HepG2 (cell line): ENCODE measurements around the gene STX4. TPM values are rescaled to one million over a fixed set of nuclear protein-coding genes. Genes with fewer than 3 reads are reported as not detected.

Experiments
- CC2D1A ChIP-seq: sonication (generic); formaldehyde crosslinking; IDR thresholded peaks from 2 replicates; pipeline ENCODE4 v1.8.1; 2023; ENCODE audit warnings: mild to moderate bottlenecking, missing genetic modification reagents
- DNMT1 ChIP-seq: sonication (generic); formaldehyde crosslinking; IDR thresholded peaks from 2 replicates; pipeline ENCODE4 v1.5.1; 2020; ENCODE audit warnings: mild to moderate bottlenecking, missing genetic modification reagents
- DPF2 ChIP-seq: sonication (generic); formaldehyde crosslinking; IDR thresholded peaks from 2 replicates; pipeline ENCODE4 v1.4.0; 2020; ENCODE audit warnings: mild to moderate bottlenecking, low read depth, missing genetic modification reagents, borderline replicate concordance
- HMG20B ChIP-seq: conservative IDR thresholded peaks from 2 replicates; pipeline ENCODE4 v1.6.1; 2016; ENCODE audit warnings: missing genetic modification reagents, missing compliant biosample characterization
- HMGXB4 ChIP-seq, 2 experiments: sonication (generic) in 1 of 2; formaldehyde crosslinking in 1 of 2; IDR thresholded peaks; 2 replicates each; pipeline versions ENCODE4 v1.4.0 to v1.6.1; 2018 to 2020; ENCODE audit warnings: missing genetic modification reagents in 2 of 2, borderline replicate concordance in 1 of 2, low read depth in 1 of 2, mild to moderate bottlenecking in 1 of 2, missing biosample characterization in 1 of 2
- IRX3 ChIP-seq: sonication (generic); formaldehyde crosslinking; IDR thresholded peaks from 2 replicates; pipeline ENCODE4 v1.8.1; 2023; ENCODE audit warnings: mild to moderate bottlenecking, low read depth, missing genetic modification reagents, borderline replicate concordance
- KLF6 ChIP-seq: IDR thresholded peaks from 2 replicates; pipeline ENCODE4 v1.8.0; 2016; ENCODE audit warnings: missing biosample characterization, missing genetic modification reagents
- MLLT10 ChIP-seq: sonication (generic); formaldehyde crosslinking; IDR thresholded peaks from 2 replicates; pipeline ENCODE4 v1.4.0; 2020; ENCODE audit warnings: missing genetic modification reagents
- PPARG ChIP-seq: conservative IDR thresholded peaks from 2 replicates; pipeline ENCODE4 v1.6.1; 2016; ENCODE audit warnings: missing biosample characterization, missing genetic modification reagents
- RCOR2 ChIP-seq: IDR thresholded peaks from 2 replicates; pipeline ENCODE4 v1.6.1; 2016; ENCODE audit warnings: missing biosample characterization, missing genetic modification reagents
- ZBTB37 ChIP-seq: sonication (generic); formaldehyde crosslinking; IDR thresholded peaks from 2 replicates; pipeline ENCODE4 v1.4.0; 2020; ENCODE audit warnings: mild to moderate bottlenecking, missing genetic modification reagents
- ZBTB7A ChIP-seq: sonication (generic); formaldehyde crosslinking; IDR thresholded peaks from 2 replicates; pipeline ENCODE4 v1.8.0; 2022; ENCODE audit warnings: mild to moderate bottlenecking, missing genetic modification reagents
- ZBTB8A ChIP-seq: sonication (generic); formaldehyde crosslinking; IDR thresholded peaks from 2 replicates; pipeline ENCODE4 v1.4.0; 2020; ENCODE audit warnings: mild to moderate bottlenecking, low read depth, missing genetic modification reagents, borderline replicate concordance
- ZHX2 ChIP-seq, 2 experiments: sonication (generic) in 1 of 2; formaldehyde crosslinking in 1 of 2; IDR thresholded peaks; 2 replicates each; pipeline versions ENCODE4 v1.6.1 to v1.9.0; 2014 to 2022; ENCODE audit warnings: antibody characterized with exemption in 1 of 2, borderline replicate concordance in 1 of 2, inconsistent platforms in 1 of 2, low read depth in 1 of 2, missing genetic modification reagents in 1 of 2
- ZIK1 ChIP-seq: sonication (generic); formaldehyde crosslinking; IDR thresholded peaks from 2 replicates; pipeline ENCODE4 v1.5.0; 2020; ENCODE audit warnings: mild to moderate bottlenecking, low read depth, missing genetic modification reagents, borderline replicate concordance
- ZNF414 ChIP-seq: sonication (generic); formaldehyde crosslinking; IDR thresholded peaks from 2 replicates; pipeline ENCODE4 v1.5.0; 2020; ENCODE audit warnings: missing genetic modification reagents
- ZNF629 ChIP-seq: sonication (generic); formaldehyde crosslinking; conservative IDR thresholded peaks from 2 replicates; pipeline ENCODE4 v1.5.0; 2020; ENCODE audit warnings: missing genetic modification reagents
- ZNF83 ChIP-seq: sonication (generic); formaldehyde crosslinking; IDR thresholded peaks from 2 replicates; pipeline ENCODE4 v1.4.0; 2020; ENCODE audit warnings: missing genetic modification reagents, mild to moderate bottlenecking, borderline replicate concordance
- ZSCAN9 ChIP-seq: IDR thresholded peaks from 2 replicates; pipeline ENCODE4 v1.6.1; 2016; ENCODE audit warnings: borderline replicate concordance
- polyA plus RNA-seq, 8 experiments: library from polyadenylated mRNA; depleted of rRNA in 3 of 8; stranded (reverse) in 7 of 8; unstranded in 1 of 8; fragments of >200 nt; fragmentation: Illumina TruSeq in 4 of 8; extraction: Trizol in 4 of 8; gene quantifications; 2 replicates each; pipeline versions ENCODE4 v1.2.1 to v1.2.3, GENCODE V29; 2011 to 2016; ENCODE audit warnings: low read depth in 4 of 8, missing spikeins in 1 of 8, mixed read lengths in 1 of 8; ENCODE audit not compliant: insufficient read depth in 1 of 8
- total RNA-seq, 5 experiments: library from RNA; depleted of rRNA; stranded (reverse); fragments of >200 nt; fragmentation: Illumina TruSeq; extraction: Trizol; gene quantifications; 2 replicates each; pipeline ENCODE4 v1.2.3, GENCODE V29; 2016; ENCODE audit warnings: low read depth in 1 of 5

The STX4 gene
- total and polyA plus RNA-seq, 2 of the 13 experiments (the other 11 are each of a cell fraction or from before 2014, with no cell fraction given): 29.2 to 34.6 TPM

- TF ChIP-seq ZNF414 (CRISPR knock-in tag) (peak; percentile 56), DPF2 (CRISPR knock-in tag) (no peak), ZBTB37 (CRISPR knock-in tag) (no peak), ZBTB7A (peak; percentile 83; the same call in 1 of the 2 replicates), ZBTB8A (CRISPR knock-in tag) (no peak), CC2D1A (CRISPR knock-in tag) (no peak), PPARG (no peak), DNMT1 (no peak; the same call in 1 of the 2 replicates), ZNF83 (CRISPR knock-in tag) (no peak), RCOR2 (peak; percentile 33; the same call in 1 of the 2 replicates), ZHX2 (IDR thresholded peaks at IDR 0.05; ENCODE audit: low read depth) (peak; percentile 17), ZHX2 (CRISPR knock-in tag; IDR thresholded peaks at IDR 0.05; ENCODE audit: borderline replicate concordance) (peak; percentile 67; the same call in 1 of the 2 replicates), HMG20B (CRISPR knock-in tag) (no peak), KLF6 (peak; percentile 82; the same call in 1 of the 2 replicates), IRX3 (CRISPR knock-in tag) (no peak; the same call in 1 of the 2 replicates), HMGXB4 (CRISPR knock-in tag; IDR thresholded peaks at IDR 0.05; ENCODE audit: borderline replicate concordance in 1 of 2, low read depth in 1 of 2) (peak in 1 of 2 experiments; percentile 43; a peak in 1 of 4 replicates), ZIK1 (peak; percentile 62; the same call in 1 of the 2 replicates), MLLT10 (no peak), ZSCAN9 (CRISPR knock-in tag) (peak; percentile 87), ZNF629 (CRISPR knock-in tag) (no peak)
Measured at GRCh38 chr16:30996985-30997724, 36.2 kb upstream of the STX4 start (continued).
